Chondrocyte (in vitro differentiated cells): Measurements from ENCODE around the gene JAGN1. TPM values are rescaled to one million over a fixed set of nuclear protein-coding genes. Genes with fewer than 3 reads are reported as not detected.
A peak's percentile ranks its signal among the peaks of the same experiment; 100 is the strongest.

ENCODE experiments used
- DNase-seq: peaks from one replicate; pipeline ENCODE4 v3.0.0; 2021; ENCODE audit warnings: mixed read lengths, low spot score
- H3K27ac Mint-ChIP-seq: one replicate; pipeline ENCODE4 v1.8.0; 2021; ENCODE audit warnings: mild to moderate bottlenecking, moderate library complexity, mixed read lengths; ENCODE audit not compliant: unreplicated experiment
- H3K27me3 Mint-ChIP-seq: 2 replicates; pipeline ENCODE4 v1.8.0; 2021; ENCODE audit warnings: low read depth, mixed read lengths
- H3K36me3 Mint-ChIP-seq: 2 replicates; pipeline ENCODE4 v1.8.0; 2021; ENCODE audit warnings: low read depth, mixed read lengths
- H3K4me1 Mint-ChIP-seq: 2 replicates; pipeline ENCODE4 v1.8.0; 2021; ENCODE audit warnings: low read depth, mild to moderate bottlenecking, mixed read lengths
- H3K4me3 Mint-ChIP-seq: one replicate; pipeline ENCODE4 v1.8.0; 2021; ENCODE audit warnings: mild to moderate bottlenecking, moderate library complexity, mixed read lengths; ENCODE audit not compliant: unreplicated experiment
- H3K9me3 Mint-ChIP-seq: 2 replicates; pipeline ENCODE4 v1.8.0; 2021; ENCODE audit warnings: low read depth, mixed read lengths
- total RNA-seq: library from RNA; stranded (reverse); gene quantifications from 3 replicates; pipeline ENCODE4 v1.2.1, GENCODE V29; 2021
- TF ChIP-seq, protein P1 (sequence below): fragments of 200-600 bp; sonication (generic); IDR thresholded peaks from 2 replicates; pipeline ENCODE4 v1.5.0; 2021; ENCODE audit warnings: antibody characterized with exemption, mild to moderate bottlenecking, moderate library complexity

The JAGN1 gene
- total RNA-seq, 1 donor from 2014 or later, result 20.3 TPM

DNA sequence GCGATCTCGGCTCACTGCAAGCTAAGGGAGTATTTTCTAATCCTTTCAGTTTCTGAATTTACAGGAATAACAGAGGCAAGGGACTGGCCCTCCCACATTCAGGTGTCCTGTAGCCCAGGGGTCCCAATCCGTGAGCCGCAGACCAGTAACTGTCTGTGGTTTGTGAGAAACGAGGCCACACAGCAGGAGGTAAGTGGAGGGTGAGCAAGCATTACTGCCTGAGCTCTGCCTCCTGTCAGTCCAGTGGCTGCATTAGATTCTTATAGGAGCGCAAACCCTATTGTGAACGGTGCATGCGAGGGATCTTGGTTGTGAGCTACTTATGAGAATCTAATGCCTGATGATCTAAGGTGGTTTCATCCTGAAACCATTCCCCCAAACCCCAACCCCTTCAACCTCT is 21.5 kb downstream of the JAGN1 start:
- no peak for DNase-seq
- Mint-ChIP-seq H3K9me3 (no peaks in the 10 kb centered on the region), H3K36me3 (no peaks in the 10 kb centered on the region), H3K27ac (no peak overlapping the region), H3K4me3 (no peak overlapping the region), H3K27me3 (no peaks in the 10 kb centered on the region), H3K4me1 (peaks cover 34% of the 10 kb centered on the region)
- TF ChIP-seq, protein P1, sequence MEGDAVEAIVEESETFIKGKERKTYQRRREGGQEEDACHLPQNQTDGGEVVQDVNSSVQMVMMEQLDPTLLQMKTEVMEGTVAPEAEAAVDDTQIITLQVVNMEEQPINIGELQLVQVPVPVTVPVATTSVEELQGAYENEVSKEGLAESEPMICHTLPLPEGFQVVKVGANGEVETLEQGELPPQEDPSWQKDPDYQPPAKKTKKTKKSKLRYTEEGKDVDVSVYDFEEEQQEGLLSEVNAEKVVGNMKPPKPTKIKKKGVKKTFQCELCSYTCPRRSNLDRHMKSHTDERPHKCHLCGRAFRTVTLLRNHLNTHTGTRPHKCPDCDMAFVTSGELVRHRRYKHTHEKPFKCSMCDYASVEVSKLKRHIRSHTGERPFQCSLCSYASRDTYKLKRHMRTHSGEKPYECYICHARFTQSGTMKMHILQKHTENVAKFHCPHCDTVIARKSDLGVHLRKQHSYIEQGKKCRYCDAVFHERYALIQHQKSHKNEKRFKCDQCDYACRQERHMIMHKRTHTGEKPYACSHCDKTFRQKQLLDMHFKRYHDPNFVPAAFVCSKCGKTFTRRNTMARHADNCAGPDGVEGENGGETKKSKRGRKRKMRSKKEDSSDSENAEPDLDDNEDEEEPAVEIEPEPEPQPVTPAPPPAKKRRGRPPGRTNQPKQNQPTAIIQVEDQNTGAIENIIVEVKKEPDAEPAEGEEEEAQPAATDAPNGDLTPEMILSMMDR, result no peak

DNA sequence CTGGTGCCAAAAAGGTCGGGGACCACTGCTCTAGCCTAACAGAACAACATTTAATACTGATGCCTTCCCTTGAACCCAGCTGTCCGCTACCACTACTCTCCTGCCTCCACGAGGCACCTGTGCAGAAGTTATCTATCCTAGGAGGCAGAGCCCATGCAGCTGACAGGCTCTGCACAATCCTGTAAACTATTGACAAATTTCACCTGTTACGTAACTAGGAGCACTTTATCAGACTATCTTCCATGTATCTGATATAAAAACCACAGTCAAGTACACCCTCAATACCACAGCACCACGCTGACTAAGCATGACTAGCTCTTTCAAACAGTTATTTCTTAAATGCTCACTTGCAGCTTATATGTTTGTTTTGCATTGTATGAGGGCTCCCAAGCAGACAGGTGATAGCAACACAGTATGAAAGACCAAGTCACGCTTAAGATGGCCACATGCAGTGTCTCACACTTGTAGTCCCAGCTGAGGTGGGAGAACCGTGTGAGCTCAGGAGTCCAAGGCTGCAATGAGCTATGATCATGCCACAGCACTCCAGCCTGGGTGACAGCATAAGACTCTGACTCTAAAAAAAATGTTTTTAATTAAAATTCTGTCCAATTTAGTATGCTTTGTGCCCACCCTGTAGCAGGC is 22.0 kb downstream of the JAGN1 start:
- TF ChIP-seq, protein P1, result no peak
- Mint-ChIP-seq H3K36me3 (no peaks in the 10 kb centered on the region), H3K27ac (no peak overlapping the region), H3K27me3 (no peaks in the 10 kb centered on the region), H3K4me3 (no peak overlapping the region), H3K9me3 (no peaks in the 10 kb centered on the region), H3K4me1 (peaks cover 39% of the 10 kb centered on the region)
- no peak for DNase-seq

DNA sequence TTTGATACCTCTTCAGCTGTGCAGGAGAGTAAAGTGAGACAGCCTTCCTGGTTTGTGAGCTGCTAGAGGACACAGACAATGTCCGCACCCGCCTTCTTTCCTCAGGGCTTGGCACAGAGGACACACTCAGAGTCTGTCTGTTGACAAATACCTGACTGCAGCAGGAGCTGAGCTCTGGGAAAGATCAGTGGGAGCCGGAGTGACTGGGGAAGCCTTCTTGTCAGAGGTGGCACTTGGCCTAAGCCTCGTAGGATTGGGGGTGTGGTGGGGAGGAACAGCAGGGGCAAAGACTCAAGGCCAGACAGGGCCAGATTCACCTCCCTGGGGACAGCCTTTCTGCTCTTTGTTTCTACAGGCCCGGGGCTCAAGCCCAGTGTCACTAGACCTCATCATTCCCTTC is 23.2 kb downstream of the JAGN1 start:
- Mint-ChIP-seq H3K27me3 (no peaks in the 10 kb centered on the region), H3K4me1 (peaks cover 45% of the 10 kb centered on the region), H3K27ac (peak overlapping the region; percentile 60), H3K36me3 (no peaks in the 10 kb centered on the region), H3K9me3 (no peaks in the 10 kb centered on the region), H3K4me3 (no peak overlapping the region)
- TF ChIP-seq, protein P1, result no peak
- DNase-seq, result no peak

DNA sequence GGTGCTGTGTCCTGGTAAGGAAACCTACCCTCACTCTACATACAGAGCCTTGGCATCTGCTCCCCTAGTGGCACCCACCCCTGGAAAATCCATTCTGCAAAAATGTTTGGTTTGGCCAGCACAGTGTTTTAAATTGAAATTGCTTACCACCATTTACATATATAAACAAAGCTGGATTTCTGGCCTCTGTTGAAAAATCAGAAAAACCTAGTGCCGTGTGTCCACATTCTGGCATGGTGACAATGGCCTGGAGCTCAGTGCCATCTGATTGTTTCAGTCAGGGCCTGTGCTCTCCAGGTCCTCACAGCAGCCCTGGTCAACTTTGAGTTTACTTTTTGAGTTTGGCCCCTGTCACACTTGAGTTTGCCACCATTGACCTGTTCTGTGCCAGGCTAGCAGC is 23.6 kb downstream of the JAGN1 start:
- Mint-ChIP-seq H3K27ac (peak overlapping the region; percentile 60), H3K27me3 (no peaks in the 10 kb centered on the region), H3K36me3 (no peaks in the 10 kb centered on the region), H3K4me1 (peaks cover 45% of the 10 kb centered on the region), H3K4me3 (no peak overlapping the region), H3K9me3 (no peaks in the 10 kb centered on the region)
- DNase-seq, result no peak
- TF ChIP-seq, protein P1, result no peak

DNA sequence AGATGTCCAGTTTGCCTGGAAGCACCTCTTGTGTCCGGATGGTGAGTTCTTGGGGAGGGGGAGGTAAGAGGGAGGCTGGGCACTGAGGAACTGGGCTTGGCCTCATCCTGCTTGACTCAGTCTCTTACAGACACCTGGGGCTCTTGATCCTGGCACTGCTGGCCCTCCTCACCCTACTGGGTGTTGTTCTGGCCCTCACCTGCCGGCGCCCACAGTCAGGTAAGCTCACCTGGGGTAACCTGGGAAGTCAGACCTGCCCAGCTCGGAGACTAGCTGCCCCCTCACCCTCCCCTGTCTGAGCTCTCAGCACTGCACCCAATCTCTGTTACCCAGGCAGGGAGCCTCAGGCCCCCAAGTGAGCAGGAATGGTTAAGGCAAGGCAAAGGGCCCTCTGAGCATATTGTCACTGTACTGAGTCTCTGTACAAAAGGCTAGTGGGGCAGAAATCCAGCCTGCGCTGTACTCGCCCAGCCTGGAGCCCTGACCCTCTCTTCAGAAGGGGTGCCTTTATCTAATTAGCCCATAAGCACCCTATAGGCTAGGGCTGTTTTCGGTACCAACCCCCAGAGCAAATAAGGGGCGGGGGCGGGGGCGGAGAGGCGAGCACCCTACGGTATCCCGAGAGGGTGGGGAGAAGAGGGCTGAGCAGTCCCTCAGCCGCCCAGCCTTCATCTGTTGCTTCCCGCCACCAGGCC is 24.3 kb downstream of the JAGN1 start:
- Mint-ChIP-seq H3K4me3 (peak overlapping the region; percentile 19), H3K9me3 (no peaks in the 10 kb centered on the region), H3K4me1 (peaks cover 45% of the 10 kb centered on the region), H3K27ac (no peak overlapping the region), H3K27me3 (no peaks in the 10 kb centered on the region), H3K36me3 (no peaks in the 10 kb centered on the region)
- TF ChIP-seq, protein P1, result no peak
- no peak for DNase-seq
